D721Med (cell line): ENCODE results near the gene SHOX.

ENCODE experiments used
- DNase-seq: peaks from one replicate; pipeline ENCODE4 v3.0.0; 2011; ENCODE audit warnings: low spot score; ENCODE audit not compliant: insufficient read length
- FAIRE-seq: peaks from 2 replicates; lab custom pipeline; 2011; peaks lifted over from hg19 to GRCh38; lab: Jason Lieb, UNC
- TF ChIP-seq, protein P1 (sequence below): IDR thresholded peaks from 2 replicates; pipeline ENCODE4 v1.5.1; 2012; ENCODE audit warnings: mild to moderate bottlenecking, control low read depth; ENCODE audit not compliant: insufficient read depth; ENCODE audit errors: missing control alignments

Gene SHOX

DNA sequence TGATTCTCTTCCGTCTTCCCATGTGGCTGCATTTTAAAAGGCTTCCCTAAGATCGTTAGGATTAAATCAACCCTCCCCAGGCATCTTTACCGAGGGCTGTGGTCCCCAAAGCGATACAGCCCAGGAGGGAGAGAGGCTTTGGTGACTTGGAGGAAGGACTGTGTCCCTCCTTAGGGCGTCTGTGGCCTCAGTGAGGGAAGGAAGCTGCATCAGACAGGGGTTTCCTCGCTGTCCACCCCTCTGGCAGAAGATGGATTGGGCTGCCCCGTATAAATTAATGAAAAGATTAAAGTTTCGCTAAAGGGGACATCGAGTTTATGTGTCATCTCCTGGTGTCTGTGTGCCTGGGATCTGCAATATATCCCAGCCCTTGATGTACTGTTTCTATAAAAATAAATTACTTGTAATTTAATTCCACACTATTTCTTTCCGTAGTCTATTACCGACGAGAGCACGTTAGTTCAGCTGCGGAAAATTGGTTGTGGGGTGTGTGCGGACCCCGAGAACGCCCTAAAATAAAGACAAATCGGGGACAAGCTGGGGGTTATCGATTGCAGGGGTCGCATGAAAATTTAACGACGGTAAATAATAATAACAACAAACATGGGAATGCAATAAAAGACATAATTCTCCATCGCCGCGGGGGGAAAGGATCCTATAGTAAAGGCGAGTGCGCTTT is 6.5 kb downstream of the SHOX start:
- no peak for DNase-seq
- no peak for FAIRE-seq
- TF ChIP-seq, protein P1, sequence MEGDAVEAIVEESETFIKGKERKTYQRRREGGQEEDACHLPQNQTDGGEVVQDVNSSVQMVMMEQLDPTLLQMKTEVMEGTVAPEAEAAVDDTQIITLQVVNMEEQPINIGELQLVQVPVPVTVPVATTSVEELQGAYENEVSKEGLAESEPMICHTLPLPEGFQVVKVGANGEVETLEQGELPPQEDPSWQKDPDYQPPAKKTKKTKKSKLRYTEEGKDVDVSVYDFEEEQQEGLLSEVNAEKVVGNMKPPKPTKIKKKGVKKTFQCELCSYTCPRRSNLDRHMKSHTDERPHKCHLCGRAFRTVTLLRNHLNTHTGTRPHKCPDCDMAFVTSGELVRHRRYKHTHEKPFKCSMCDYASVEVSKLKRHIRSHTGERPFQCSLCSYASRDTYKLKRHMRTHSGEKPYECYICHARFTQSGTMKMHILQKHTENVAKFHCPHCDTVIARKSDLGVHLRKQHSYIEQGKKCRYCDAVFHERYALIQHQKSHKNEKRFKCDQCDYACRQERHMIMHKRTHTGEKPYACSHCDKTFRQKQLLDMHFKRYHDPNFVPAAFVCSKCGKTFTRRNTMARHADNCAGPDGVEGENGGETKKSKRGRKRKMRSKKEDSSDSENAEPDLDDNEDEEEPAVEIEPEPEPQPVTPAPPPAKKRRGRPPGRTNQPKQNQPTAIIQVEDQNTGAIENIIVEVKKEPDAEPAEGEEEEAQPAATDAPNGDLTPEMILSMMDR: no peak

DNA sequence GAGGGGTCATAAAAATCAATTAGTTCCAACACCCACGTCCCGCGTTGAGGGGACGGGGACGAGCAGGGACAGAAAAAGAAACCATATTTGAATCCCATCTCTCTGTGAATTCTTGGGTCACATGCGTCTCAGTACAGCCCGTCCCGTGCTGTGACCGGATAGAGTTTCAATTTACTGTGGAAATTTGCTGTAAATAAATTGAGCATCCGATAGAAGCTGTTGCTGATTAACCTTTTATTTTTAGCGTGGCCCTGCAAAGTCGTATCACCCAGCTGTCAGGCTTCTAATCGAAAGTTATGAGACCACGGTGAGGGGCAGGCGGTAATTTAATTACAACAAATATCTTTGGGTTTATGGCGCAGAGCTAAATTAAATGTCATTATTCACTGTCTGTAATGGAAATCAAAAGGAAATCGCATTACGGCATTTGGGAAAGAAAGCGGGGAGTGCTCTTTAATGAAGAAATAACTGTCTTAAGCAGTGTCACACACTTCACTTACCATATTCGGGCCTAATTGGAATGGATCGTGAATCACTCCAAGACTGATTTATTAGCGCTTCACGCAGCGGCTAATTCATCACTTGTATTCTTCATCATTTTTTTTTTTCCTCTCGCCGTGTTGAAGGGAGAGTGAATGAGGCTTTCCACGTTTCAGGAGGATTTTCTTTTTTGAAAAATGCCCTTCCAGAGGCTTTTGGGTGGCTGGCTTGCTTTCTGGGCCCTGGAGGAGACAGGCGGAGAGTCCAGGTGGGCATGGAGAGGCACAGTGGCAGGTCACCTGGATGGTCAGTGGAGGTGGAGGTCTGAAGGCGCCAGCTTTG is 7.3 kb downstream of the SHOX start:
- DNase-seq (no peak), FAIRE-seq (no peak)
- TF ChIP-seq, protein P1: no peak

DNA sequence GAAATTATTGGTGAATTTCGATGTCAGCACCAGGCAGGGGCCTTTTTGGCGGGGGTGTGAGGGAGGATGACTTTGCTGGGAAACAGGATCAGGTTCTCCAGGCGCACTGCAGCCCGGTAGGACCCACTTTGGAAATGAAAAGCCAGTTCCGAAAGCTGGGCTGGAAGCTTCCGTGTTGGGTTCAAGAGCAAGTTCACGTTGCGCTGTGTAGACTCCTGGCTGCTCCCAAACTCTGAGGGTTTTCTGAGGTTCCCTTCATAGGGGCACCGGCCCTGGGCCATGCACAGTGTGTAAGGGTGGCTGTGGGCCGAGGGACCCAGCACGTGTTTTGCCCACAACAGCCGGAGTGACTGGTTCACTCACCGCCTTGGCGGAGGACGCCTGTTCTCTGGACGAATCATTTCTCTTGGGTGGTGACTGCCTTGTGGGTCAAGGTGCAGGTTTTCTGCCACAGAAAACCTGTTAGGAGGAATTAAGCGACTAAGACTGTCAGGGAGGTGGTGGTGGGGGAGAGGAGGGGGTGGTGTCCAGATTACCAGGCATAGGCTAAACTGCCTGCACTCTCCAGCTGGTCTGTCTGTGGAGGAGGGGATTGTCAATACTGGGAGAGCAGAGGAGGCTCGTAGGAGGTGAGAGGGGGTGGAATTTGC is 8.0 kb downstream of the SHOX start:
- DNase-seq (no peak), FAIRE-seq (no peak)
- TF ChIP-seq, protein P1: no peak

DNA sequence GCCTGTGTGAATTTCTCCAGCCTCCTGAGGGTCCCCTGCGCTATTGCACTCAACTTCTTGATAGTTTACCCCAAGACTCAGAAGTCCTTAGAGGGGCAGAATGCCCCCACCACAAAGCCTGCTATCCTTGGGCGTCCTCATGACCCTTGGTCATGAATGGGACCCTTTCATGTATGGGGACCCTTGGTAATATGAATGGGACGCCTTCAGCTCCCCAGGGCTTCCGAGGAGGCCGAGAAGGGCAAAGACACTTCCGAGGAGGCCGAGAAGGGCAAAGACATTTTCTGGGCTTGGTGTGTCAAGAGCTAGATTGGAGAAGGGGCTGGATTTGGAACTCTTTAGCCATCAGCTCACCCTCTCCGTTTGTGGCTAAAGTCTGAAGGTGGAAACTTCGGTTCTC is 8.6 kb downstream of the SHOX start:
- no peak for DNase-seq

DNA sequence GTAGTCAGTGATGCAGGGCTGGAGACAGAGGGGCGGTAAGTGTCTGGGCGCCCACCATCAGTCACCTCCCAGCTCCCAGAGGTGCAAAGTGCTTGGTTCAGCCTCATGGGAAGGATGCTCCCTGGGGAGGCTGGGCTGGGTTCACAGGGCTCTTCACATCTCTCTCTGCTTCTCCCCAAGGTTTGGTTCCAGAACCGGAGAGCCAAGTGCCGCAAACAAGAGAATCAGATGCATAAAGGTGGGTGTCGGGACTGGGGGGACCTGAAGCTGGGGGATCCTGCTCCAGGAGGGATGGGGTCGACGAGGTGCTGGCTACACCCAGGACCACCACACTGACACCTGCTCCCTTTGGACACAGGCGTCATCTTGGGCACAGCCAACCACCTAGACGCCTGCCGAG is 10.1 kb downstream of the SHOX start:
- TF ChIP-seq, protein P1: no peak
- DNase-seq: no peak
- no peak for FAIRE-seq

More for the DNA sequence above, 8.6 kb downstream of the SHOX start:
- FAIRE-seq: no peak
- TF ChIP-seq, protein P1: no peak

DNA sequence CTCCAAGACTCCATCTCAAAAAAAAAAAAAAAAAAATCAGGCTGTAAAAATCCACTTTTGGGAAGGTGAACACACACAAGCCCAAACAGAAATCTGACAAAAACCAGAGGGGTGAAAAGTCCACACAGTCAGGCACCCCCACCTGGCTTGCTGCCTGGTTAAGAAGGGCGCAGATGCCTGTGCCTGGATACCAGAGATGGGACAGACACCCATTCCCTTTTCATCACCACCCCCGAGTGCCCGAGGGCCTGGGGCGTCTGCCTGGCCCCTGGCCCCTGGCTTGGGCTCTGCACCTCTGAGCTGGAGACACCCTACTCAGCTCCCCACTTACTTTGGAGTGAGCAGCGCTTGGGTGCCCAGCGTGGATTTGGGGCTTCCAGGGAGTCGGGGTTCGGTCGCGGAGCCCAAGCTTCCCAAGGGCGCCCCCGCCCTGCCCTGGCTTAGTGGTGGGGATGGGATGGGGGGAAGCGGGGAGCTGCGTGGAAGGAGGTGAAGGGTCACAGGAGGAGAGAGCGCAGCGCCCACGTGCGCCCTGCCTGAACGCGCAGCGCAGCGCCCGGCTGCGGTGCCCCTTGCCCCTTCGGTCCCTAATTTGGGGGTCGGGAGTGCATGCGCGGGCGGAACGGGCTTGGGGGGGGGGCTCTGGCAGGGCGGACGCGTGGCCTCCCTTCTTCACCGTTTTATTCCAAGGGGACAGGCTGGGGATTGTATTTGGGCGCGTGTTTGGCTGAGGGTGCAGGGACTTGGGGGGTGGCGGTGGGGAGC is 11.3 kb downstream of the SHOX start:
- FAIRE-seq (no peak), DNase-seq (no peak)
- TF ChIP-seq, protein P1: no peak
